GM19099 (cell line): ENCODE results near the gene NPAS3.

ENCODE experiments used
- POLR2A ChIP-seq: IDR thresholded peaks from 3 replicates; pipeline ENCODE4 v1.6.1; 2011; ENCODE audit warnings: low read depth; ENCODE audit not compliant: insufficient read length; ENCODE audit errors: extremely low read depth

NPAS3 gene

GRCh38 chr14:33271891-33272290 is 333.2 kb downstream of the NPAS3 start:
- no peak for TF ChIP-seq POLR2A

GRCh38 chr14:33273978-33274377 is 335.3 kb downstream of the NPAS3 start:
- no peak for TF ChIP-seq POLR2A

GRCh38 chr14:33275879-33276278 is 337.2 kb downstream of the NPAS3 start:
- TF ChIP-seq POLR2A, result no peak

- no peak for TF ChIP-seq POLR2A
These were observed 341.2 kb downstream of the NPAS3 start for GRCh38 chr14:33279865-33280264.

- TF ChIP-seq POLR2A, result no peak
These were observed 342.0 kb downstream of the NPAS3 start for GRCh38 chr14:33280646-33281045.

GRCh38 chr14:33282331-33283230 is 343.9 kb downstream of the NPAS3 start:
- TF ChIP-seq POLR2A, result no peak

GRCh38 chr14:33285902-33286700 is 347.4 kb downstream of the NPAS3 start:
- TF ChIP-seq POLR2A, result no peak

- TF ChIP-seq POLR2A, result no peak
These were observed 348.5 kb downstream of the NPAS3 start for GRCh38 chr14:33287189-33287588.

- TF ChIP-seq POLR2A, result no peak
These were observed 352.0 kb downstream of the NPAS3 start for GRCh38 chr14:33290641-33291040.

GRCh38 chr14:33291529-33292104 is 352.9 kb downstream of the NPAS3 start:
- TF ChIP-seq POLR2A, result no peak

- TF ChIP-seq POLR2A, result no peak
These were observed 355.7 kb downstream of the NPAS3 start for GRCh38 chr14:33294419-33294818.

GRCh38 chr14:33297565-33297964 is 358.9 kb downstream of the NPAS3 start:
- no peak for TF ChIP-seq POLR2A

- no peak for TF ChIP-seq POLR2A
These were observed 369.1 kb downstream of the NPAS3 start for GRCh38 chr14:33307691-33308251.

- no peak for TF ChIP-seq POLR2A
These were observed 370.4 kb downstream of the NPAS3 start for GRCh38 chr14:33309106-33309505.

GRCh38 chr14:33315217-33315616 is 376.5 kb downstream of the NPAS3 start:
- TF ChIP-seq POLR2A, result no peak
